ENCODE data around the gene TMEM245.

TMEM245 gene

DNA sequence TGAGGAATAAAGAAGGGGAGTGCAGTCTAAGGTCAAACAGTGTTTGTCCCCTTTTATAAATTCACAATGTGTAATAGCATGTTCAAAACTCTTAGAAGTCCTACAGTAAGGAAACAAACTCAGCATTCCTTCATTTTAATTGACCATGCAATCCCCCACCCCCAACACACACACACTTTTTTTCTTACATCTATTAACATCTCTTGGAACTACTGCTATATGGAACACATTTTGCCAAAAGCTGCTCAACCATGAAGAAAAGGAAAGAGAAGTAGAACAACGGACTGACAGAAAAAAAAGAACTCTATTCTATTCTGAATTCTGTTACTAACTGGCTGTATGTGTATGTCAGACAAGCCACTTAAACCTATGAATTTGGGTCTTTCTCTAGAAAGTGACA lies 103.6 kb downstream of the TMEM245 start:
- no peaks in the 10 kb centered on the region for H3K36me3 ChIP-seq
- no peaks in the 10 kb centered on the region for H3K9me3 ChIP-seq
- H3K27me3 ChIP-seq, result peaks cover 13% of the 10 kb centered on the region
- no peak overlapping the region for H3K4me3 ChIP-seq (ENCODE audit: low read depth in 1 of 2, low read length in 1 of 2)
- peaks cover 13 to 19% of the 10 kb centered on the region in 2 experiments for H3K4me1 ChIP-seq (ENCODE audit: control insufficient read depth in 1 of 2, insufficient read depth in 1 of 2, low read depth in 1 of 2, low read length in 1 of 2)
- no peak for TF ChIP-seq CTCF (IDR thresholded peaks at IDR 0.05)
- H3K27ac ChIP-seq, result no peak overlapping the region

GRCh38 chr9:109014608-109015280 lies 105.0 kb downstream of the TMEM245 start:
- Histone ChIP-seq H3K27ac (peak overlapping the region; percentile 58), H3K27me3 (peaks cover 13% of the 10 kb centered on the region), H3K36me3 (no peaks in the 10 kb centered on the region), H3K4me3 (ENCODE audit: low read depth in 1 of 2, low read length in 1 of 2) (no peak overlapping the region), H3K4me1 (ENCODE audit: control insufficient read depth in 1 of 2, insufficient read depth in 1 of 2, low read depth in 1 of 2, low read length in 1 of 2) (peaks cover 17 to 26% of the 10 kb centered on the region in 2 experiments), H3K9me3 (no peaks in the 10 kb centered on the region)
- no peak for TF ChIP-seq CTCF (IDR thresholded peaks at IDR 0.05)

DNA sequence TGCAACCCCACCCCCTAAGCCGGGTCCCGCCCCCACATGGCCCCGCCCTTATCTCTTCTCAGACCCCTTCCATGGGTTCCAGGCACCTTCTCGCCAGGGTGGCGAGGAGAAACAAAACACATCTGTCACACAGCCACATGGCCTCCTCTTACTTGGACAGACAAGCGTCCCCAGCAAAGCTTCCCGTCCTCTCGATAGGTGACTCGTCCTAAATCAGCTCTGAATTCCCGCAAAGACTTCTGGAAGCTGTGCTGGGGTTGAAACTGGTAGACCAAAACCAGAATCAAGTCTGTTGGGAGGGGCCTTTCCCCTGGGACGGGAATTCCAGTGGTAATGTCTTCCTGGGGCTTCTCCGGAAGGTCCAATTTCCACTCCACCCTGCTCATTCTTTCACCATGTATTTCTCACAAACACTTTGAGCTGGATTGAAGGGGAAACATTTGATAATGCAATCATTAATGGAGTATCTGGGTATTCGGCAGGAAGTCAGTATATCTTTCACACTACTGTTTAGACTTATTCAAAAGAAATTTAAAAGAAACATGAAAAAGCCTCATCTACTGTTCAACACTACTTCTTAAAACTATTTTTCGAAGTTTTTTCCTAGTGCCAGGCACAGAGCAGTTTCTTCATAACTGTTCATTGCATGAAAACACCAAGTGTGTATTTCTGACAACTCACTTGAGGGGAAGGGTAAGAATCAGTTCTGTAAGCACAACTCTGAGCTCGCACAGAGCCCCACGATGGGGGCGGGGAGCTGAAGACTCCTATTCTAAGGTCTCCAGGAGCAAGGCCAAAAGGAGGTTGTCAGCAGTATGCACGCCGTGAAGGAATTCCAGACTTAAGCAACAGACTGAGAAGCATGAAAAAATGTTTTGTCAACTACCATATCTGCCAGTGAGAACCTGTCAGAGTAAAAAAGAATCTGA lies 105.8 kb downstream of the TMEM245 start:
- Histone ChIP-seq H3K4me3 (ENCODE audit: low read depth in 1 of 2, low read length in 1 of 2) (peak overlapping the region; percentile 78 to 88), H3K9me3 (no peaks in the 10 kb centered on the region), H3K27me3 (peaks cover 13% of the 10 kb centered on the region), H3K27ac (peak overlapping the region; percentile 58), H3K36me3 (no peaks in the 10 kb centered on the region), H3K4me1 (ENCODE audit: control insufficient read depth in 1 of 2, insufficient read depth in 1 of 2, low read depth in 1 of 2, low read length in 1 of 2) (peaks cover 17 to 26% of the 10 kb centered on the region in 2 experiments)
- TF ChIP-seq CTCF (IDR thresholded peaks at IDR 0.05), result no peak

DNA sequence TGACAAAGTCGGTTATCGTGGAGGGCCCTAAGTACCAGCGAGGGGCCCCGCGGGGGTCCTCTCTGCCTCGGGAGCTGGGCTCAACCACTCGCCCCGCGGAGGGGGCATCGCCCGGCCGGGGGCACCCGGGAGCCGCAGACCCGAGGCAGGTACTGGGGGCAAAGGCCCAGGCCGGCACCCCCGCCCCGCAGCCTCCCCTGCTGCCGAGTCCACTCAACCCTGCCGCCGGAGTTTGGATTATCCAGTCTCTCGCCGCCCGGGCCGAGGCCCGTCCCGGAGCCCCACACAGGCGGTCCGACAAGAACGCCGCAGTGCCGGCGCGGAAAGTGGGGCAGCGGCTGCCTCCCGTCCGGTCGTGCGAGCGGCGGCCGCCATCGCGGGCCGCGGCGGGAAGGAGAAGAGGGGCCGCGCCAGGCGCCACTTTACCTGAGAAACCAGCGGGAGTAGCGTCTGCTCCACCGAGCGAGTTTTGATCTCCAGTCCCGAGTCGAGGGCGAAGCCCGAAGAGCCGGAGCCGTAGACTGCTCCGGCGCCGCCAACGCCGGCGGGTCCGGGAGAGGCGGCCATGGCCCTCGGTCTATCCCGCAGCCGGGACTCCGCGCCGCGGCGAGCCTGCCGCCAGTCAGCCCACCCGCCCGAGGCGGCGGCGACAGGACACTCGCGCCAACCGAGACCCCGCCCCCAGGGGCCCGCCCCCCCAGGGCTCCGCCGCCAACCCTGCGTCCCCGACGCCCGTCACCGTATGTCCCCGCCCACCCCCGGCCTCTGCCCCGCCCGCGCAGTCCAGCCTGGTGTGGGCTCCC lies 106.7 kb downstream of the TMEM245 start, which contains the start of gene CTNNAL1:
Gene CTNNAL1 (minus strand): TSS at position 624 of the 803 bp plus-strand sequence. CDS start 57 bp downstream, at position 567.
- H3K9me3 ChIP-seq, result no peaks in the 10 kb centered on the region
- TF ChIP-seq CTCF (IDR thresholded peaks at IDR 0.05), result no peak
- peaks cover 17 to 26% of the 10 kb centered on the region in 2 experiments for H3K4me1 ChIP-seq (ENCODE audit: control insufficient read depth in 1 of 2, insufficient read depth in 1 of 2, low read depth in 1 of 2, low read length in 1 of 2)
- no peaks in the 10 kb centered on the region for H3K36me3 ChIP-seq
- peak within 1 kb of the TSS; percentile 58 for H3K27ac ChIP-seq
- H3K27me3 ChIP-seq, result peaks cover 13% of the 10 kb centered on the region
- peak within 1 kb of the TSS; percentile 78 to 88 for H3K4me3 ChIP-seq (ENCODE audit: low read depth in 1 of 2, low read length in 1 of 2)
